ENCODE measurements around the gene MOV10L1.
"Not testable (repeated sequence)": the region's sequence is repeated elsewhere in the genome, so short reads cannot be mapped to it uniquely, and the experiment has no call there.

The MOV10L1 gene

DNA sequence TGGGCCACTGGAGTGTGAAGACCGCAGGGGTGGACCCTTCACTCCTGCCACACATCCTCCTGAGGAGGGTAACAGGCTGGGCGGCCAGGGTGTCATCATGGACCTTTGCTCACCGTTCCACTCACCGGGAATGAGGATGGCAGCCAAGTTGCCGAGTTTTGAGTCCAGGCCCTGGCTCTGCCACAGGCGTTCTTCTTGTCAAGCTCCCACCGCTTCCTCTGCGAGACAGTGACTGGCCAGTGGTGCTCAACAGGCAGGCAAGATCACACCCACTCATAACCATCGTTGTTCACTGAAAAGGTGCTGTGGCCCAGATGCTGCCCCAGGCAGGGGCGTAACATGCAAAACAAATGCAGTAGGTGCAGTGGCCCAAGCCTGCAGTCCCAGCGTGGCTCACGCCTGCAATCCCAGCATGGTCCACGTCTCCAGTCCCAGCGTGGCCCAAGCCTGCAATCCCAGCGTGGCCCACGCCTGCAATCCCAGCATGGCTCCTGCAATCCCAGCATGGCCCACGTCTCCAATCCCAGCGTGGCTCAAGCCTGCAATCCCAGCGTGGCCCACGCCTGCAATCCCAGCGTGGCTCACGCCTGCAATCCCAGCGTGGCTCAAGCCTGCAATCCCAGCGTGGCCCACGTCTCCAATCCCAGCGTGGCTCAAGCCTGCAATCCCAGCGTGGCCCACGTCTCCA is 75.8 kb downstream of the MOV10L1 start:
- H3K4me3 ChIP-seq (ENCODE audit: low read length) = no peak overlapping the region
- TF ChIP-seq, protein P1, sequence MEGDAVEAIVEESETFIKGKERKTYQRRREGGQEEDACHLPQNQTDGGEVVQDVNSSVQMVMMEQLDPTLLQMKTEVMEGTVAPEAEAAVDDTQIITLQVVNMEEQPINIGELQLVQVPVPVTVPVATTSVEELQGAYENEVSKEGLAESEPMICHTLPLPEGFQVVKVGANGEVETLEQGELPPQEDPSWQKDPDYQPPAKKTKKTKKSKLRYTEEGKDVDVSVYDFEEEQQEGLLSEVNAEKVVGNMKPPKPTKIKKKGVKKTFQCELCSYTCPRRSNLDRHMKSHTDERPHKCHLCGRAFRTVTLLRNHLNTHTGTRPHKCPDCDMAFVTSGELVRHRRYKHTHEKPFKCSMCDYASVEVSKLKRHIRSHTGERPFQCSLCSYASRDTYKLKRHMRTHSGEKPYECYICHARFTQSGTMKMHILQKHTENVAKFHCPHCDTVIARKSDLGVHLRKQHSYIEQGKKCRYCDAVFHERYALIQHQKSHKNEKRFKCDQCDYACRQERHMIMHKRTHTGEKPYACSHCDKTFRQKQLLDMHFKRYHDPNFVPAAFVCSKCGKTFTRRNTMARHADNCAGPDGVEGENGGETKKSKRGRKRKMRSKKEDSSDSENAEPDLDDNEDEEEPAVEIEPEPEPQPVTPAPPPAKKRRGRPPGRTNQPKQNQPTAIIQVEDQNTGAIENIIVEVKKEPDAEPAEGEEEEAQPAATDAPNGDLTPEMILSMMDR (conservative IDR thresholded peaks at IDR 0.05; ENCODE audit: low read length) = no peak
- no peak for DNase-seq (ENCODE audit: low read depth)

GRCh38 chr22:50167689-50168489 is 78.1 kb downstream of the MOV10L1 start:
- H3K4me3 ChIP-seq (ENCODE audit: low read length) = no peak overlapping the region
- TF ChIP-seq, protein P1 (conservative IDR thresholded peaks at IDR 0.05; ENCODE audit: low read length) = no peak
- DNase-seq (ENCODE audit: low read depth) = no peak

- not testable (repeated sequence) for H3K4me3 ChIP-seq (ENCODE audit: low read length); DNase-seq (ENCODE audit: low read depth)
Measured at GRCh38 chr22:50168490-50169180, 78.8 kb downstream of the MOV10L1 start.

- H3K4me3 ChIP-seq (ENCODE audit: low read length) = no peak overlapping the region
- DNase-seq (ENCODE audit: low read depth) = no peak
- TF ChIP-seq, protein P1 (conservative IDR thresholded peaks at IDR 0.05; ENCODE audit: low read length) = no peak
Measured at GRCh38 chr22:50169181-50169759, 79.5 kb downstream of the MOV10L1 start.

- TF ChIP-seq, protein P1 (conservative IDR thresholded peaks at IDR 0.05; ENCODE audit: low read length) = no peak
- no peak for DNase-seq (ENCODE audit: low read depth)
Measured at GRCh38 chr22:50169774-50170341, 80.1 kb downstream of the MOV10L1 start.

GRCh38 chr22:50170453-50171318 is 80.9 kb downstream of the MOV10L1 start, which contains the start of gene PANX2:
PANX2 (plus strand) TSS chr22:50170731; CDS start chr22:50170731, 0 bp downstream.
- peak within 1 kb of the TSS; percentile 35 for H3K4me3 ChIP-seq (ENCODE audit: low read length)
- TF ChIP-seq, protein P1 (conservative IDR thresholded peaks at IDR 0.05; ENCODE audit: low read length) = no peak
- DNase-seq (ENCODE audit: low read depth) = no peak

More at GRCh38 chr22:50169774-50170341, 80.1 kb downstream of the MOV10L1 start:
- 0 out of 2 replicates have a peak overlapping the region, but pooled peaks have one; percentile 12 for H3K4me3 ChIP-seq (ENCODE audit: low read length)

Data from AG10803 (cell line).